ENCODE results near the gene ZNF555.

ZNF555 gene

DNA sequence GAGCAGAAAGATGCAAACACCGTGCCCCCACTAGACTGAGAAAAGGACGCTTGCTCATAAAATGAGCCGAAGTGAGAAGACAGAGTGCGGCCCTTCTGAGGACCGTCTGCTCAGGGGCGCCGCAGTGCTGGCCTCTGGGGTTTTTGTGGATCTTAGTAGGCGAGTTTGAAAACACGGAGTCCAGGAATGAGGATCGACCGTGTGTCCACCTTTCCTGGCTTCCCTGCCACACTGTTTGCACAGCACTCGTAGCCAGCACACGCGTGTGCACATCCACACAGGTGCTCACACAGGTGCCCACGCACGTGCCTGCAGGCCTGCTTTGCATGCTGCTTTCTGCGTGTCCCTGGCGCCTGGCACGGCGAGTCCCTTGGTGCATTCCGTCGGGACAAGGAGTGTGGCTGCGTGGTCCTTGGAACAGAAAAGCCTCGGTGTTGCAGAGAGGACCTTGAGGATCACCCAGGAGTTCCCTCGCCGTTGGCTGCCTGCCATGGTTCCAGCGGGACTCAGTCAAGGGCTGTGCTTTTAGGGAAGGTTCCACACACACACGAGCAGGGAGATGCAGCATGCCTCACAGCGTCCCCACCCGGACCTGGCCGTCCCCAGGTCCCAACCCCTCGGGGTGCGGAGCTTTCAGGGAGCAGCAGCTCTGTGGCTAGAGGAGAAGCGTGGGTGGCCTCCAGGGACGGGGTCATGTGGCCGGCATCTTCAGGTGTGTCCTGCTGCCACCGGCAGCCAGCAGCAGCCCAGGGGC lies 31.7 kb upstream of the ZNF555 start:
- no peak overlapping the region for H3K27ac ChIP-seq
- no peak for TF ChIP-seq ZFX (IDR thresholded peaks at IDR 0.05; ENCODE audit: borderline replicate concordance)
- TF ChIP-seq, protein P1, sequence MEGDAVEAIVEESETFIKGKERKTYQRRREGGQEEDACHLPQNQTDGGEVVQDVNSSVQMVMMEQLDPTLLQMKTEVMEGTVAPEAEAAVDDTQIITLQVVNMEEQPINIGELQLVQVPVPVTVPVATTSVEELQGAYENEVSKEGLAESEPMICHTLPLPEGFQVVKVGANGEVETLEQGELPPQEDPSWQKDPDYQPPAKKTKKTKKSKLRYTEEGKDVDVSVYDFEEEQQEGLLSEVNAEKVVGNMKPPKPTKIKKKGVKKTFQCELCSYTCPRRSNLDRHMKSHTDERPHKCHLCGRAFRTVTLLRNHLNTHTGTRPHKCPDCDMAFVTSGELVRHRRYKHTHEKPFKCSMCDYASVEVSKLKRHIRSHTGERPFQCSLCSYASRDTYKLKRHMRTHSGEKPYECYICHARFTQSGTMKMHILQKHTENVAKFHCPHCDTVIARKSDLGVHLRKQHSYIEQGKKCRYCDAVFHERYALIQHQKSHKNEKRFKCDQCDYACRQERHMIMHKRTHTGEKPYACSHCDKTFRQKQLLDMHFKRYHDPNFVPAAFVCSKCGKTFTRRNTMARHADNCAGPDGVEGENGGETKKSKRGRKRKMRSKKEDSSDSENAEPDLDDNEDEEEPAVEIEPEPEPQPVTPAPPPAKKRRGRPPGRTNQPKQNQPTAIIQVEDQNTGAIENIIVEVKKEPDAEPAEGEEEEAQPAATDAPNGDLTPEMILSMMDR (IDR thresholded peaks at IDR 0.05): no peak

DNA sequence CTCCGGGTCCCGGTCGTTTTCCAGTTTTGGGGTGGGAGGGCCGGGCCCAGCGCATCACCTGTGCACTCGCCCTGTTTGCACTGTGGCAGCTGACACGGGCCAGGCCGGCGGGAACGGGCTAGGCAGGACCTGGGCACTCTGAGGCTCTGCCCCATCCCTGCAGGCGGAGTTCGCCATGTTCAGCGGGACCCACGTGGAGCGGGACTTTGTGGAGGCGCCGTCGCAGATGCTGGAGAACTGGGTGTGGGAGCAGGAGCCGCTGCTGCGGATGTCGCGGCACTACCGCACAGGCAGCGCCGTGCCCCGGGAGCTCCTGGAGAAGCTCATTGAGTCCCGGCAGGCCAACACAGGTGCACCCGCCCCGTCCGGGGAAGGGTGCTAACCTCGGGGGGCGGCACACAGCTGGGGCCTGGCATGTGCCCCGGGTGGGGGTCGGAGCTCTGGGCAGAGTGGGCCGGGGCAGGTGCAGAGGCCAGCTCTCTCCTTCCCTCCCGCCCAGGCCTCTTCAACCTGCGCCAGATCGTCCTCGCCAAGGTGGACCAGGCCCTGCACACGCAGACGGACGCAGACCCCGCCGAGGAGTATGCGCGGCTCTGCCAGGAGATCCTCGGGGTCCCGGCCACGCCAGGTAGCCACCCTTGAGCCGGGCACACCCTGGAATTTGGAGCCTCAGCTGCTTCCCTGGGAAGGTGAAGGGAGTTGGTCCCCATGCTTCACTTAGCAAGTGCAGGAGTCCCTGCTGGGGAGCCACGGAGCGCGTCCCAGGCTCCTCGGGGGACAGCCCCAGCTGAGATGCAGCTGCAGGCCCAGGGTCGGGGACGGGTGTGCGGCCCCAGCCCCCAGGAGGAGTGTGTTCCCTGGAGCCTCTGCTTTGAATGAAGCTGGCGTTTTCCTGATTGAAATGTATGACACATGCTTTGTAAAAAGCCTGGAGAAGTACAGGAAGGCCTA lies 30.9 kb upstream of the ZNF555 start:
- H3K27ac ChIP-seq: no peak overlapping the region
- no peak for TF ChIP-seq ZFX (IDR thresholded peaks at IDR 0.05; ENCODE audit: borderline replicate concordance)
- TF ChIP-seq, protein P1 (IDR thresholded peaks at IDR 0.05): no peak

DNA sequence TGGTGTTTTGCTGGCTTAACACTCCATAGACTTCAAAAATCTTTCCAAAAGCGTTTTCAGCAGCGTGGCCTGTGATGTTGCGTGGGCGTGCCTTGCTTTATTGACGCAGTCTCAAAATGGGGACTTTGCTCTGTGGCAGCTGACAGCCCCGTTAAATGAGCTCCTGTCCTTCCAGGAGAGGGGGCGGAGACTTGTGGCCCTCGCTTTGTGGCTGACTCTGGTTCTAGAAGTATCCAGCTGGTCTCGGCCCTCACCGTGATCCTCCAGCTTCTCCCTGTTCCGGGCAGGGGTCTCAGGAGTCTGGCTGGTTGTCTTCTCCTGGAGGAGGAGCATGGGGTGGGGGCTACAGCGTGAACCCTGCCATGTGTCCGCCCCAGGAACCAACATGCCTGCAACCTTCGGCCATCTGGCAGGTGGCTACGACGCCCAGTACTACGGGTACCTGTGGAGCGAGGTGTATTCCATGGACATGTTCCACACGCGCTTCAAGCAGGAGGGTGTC lies 30.0 kb upstream of the ZNF555 start:
- TF ChIP-seq, protein P1 (IDR thresholded peaks at IDR 0.05): no peak
- TF ChIP-seq ZFX (IDR thresholded peaks at IDR 0.05; ENCODE audit: borderline replicate concordance): no peak

DNA sequence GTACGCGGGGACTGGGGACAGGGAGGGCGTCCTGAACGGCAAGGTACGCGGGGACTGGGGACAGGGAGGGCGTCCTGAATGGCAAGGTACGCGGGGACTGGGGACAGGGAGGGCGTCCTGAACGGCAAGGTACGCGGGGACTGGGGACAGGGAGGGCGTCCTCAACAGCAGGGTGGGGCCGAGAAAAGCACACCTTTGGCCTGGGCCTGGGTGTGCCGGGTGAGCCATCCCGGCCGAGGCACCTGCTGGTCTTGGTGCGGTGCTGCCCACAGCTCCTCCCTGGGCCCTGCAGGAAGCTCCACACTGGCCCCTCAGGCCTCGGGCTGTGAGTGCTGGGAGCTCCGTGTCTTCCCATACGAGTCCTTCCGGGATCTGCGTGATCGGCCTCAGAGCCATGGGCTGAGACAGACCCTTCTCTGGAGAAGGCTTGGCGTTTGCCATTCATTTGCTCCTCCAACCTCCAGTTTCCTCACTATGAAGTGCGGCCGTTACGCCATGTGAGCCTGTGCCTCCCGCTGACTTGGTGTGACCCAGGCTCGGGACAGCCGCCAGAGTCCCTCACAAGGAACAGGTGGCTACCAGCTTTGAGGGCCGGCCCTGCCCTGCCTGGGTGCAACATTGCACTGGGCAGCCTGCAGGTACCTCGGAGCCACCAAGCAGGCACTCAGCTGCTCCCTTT lies 29.4 kb upstream of the ZNF555 start:
- H3K27ac ChIP-seq: no peak overlapping the region
- TF ChIP-seq, protein P1 (IDR thresholded peaks at IDR 0.05): no peak
- no peak for TF ChIP-seq ZFX (IDR thresholded peaks at IDR 0.05; ENCODE audit: borderline replicate concordance)

More for the DNA sequence above, 30.0 kb upstream of the ZNF555 start:
- no peak overlapping the region for H3K27ac ChIP-seq

DNA sequence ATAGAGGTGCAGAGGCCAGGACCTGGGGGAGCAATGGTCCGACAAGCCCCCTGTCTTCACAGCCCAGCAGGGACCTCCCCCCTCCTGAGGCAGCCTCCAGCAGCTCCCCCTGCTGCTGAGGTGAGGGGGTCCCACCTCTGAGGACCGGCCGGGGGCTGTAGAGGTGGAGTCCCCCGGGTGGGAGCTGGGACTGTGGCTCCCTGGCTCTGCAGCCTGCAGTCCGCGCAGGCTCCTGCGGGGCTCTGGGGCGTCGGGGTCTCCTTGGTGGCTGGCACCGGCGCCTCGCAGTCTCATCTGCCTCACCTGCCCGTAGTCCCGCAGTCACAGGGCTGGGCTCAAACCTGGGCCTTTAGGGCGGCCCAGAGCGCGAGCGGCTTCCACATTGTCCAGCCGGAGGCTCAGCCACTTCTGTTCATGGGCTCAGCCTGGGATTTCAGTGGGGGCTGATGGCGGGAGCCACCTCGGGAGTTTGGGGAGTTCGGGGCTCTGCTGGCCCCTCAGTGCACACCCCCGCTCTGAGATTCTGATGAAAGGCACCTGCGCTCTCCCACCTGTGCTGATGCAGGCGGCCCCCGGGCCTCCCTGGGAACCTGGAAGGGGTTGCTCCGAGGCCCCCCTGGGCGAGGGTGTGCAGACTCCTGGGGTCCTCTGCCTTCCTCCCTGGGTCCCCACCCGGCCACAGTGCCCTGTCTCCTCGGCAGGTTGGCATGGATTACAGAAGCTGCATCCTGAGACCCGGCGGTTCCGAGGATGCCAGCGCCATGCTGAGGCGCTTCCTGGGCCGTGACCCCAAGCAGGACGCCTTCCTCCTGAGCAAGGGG lies 28.7 kb upstream of the ZNF555 start:
- TF ChIP-seq, protein P1 (IDR thresholded peaks at IDR 0.05): no peak
- no peak for TF ChIP-seq ZFX (IDR thresholded peaks at IDR 0.05; ENCODE audit: borderline replicate concordance)
- H3K27ac ChIP-seq: no peak overlapping the region

Data from 22Rv1 (cell line).